Measurements from ENCODE around the gene ATP5MC2. TPM values are rescaled to one million over a fixed set of nuclear protein-coding genes. Genes with fewer than 3 reads are reported as not detected.

The ATP5MC2 gene
- total and polyA plus RNA-seq, 9 of the 15 experiments (the other 6 are each of a cell fraction or from before 2014, with no cell fraction given), result 314 to 1,208 (median 468) TPM

- peak; percentile 80 for TF ChIP-seq SAP30 (IDR thresholded peaks at IDR 0.05; ENCODE audit: borderline replicate concordance, insufficient read depth, low read depth, low read length, poor library complexity, severe bottlenecking)
- TF ChIP-seq GABPB1 (CRISPR knock-in tag; IDR thresholded peaks at IDR 0.05), result peak; percentile 87
- TF ChIP-seq GABPA (tag; conservative IDR thresholded peaks at IDR 0.05; ENCODE audit: low read depth), result peak; percentile 62
- TF ChIP-seq NEUROD1 (IDR thresholded peaks at IDR 0.05; ENCODE audit: borderline replicate concordance, low read depth, low read length, partially characterized antibody), result peak; percentile 80
- no peak for TF ChIP-seq ZBTB34 (CRISPR knock-in tag; IDR thresholded peaks at IDR 0.05)
- TF ChIP-seq ZNF75A (CRISPR knock-in tag; IDR thresholded peaks at IDR 0.05), result 0 out of 2 replicates have a peak, but pooled peaks have one; percentile 7
- no peak for TF ChIP-seq KDM2B (CRISPR knock-in tag; IDR thresholded peaks at IDR 0.05)
- TF ChIP-seq CEBPB (tag; IDR thresholded peaks at IDR 0.05), result peak; percentile 100
- TF ChIP-seq, protein P1, sequence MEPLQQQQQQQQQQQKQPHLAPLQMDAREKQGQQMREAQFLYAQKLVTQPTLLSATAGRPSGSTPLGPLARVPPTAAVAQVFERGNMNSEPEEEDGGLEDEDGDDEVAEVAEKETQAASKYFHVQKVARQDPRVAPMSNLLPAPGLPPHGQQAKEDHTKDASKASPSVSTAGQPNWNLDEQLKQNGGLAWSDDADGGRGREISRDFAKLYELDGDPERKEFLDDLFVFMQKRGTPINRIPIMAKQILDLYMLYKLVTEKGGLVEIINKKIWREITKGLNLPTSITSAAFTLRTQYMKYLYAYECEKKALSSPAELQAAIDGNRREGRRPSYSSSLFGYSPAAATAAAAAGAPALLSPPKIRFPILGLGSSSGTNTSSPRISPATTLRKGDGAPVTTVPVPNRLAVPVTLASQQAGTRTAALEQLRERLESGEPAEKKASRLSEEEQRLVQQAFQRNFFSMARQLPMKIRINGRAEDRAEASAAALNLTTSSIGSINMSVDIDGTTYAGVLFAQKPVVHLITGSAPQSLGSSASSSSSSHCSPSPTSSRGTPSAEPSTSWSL (CRISPR knock-in tag; IDR thresholded peaks at IDR 0.05; ENCODE audit: borderline replicate concordance), result 0 out of 2 replicates have a peak, but pooled peaks have one; percentile 27
- no peak for TF ChIP-seq SMAD2 (IDR thresholded peaks at IDR 0.05; ENCODE audit: low read depth, low read length)
- TF ChIP-seq IRF1 (CRISPR knock-in tag; IDR thresholded peaks at IDR 0.05; ENCODE audit: borderline replicate concordance), result 0 out of 2 replicates have a peak, but pooled peaks have one; percentile 30
- peak; percentile 99 for TF ChIP-seq ZFX (CRISPR knock-in tag; IDR thresholded peaks at IDR 0.05)
- TF ChIP-seq SAFB2 (IDR thresholded peaks at IDR 0.05; ENCODE audit: borderline replicate concordance, low read depth, low read length, severe bottlenecking), result no peak
- peak; percentile 81 for TF ChIP-seq ZNF766 (CRISPR knock-in tag; conservative IDR thresholded peaks at IDR 0.05)
- TF ChIP-seq EHMT2 (IDR thresholded peaks at IDR 0.05), result peak; percentile 86
- TF ChIP-seq SRSF1 (IDR thresholded peaks at IDR 0.05; ENCODE audit: low read depth, low read length), result no peak
- 0 out of 2 replicates have a peak, but pooled peaks have one; percentile 21 for TF ChIP-seq NCOA1 (IDR thresholded peaks at IDR 0.05; ENCODE audit: low read depth)
- peak; percentile 89 for TF ChIP-seq SMARCA5 (IDR thresholded peaks at IDR 0.05)
- peak; percentile 43; the same call in 1 of the 2 replicates for TF ChIP-seq MECOM (CRISPR knock-in tag; IDR thresholded peaks at IDR 0.05)
- TF ChIP-seq, protein P2, sequence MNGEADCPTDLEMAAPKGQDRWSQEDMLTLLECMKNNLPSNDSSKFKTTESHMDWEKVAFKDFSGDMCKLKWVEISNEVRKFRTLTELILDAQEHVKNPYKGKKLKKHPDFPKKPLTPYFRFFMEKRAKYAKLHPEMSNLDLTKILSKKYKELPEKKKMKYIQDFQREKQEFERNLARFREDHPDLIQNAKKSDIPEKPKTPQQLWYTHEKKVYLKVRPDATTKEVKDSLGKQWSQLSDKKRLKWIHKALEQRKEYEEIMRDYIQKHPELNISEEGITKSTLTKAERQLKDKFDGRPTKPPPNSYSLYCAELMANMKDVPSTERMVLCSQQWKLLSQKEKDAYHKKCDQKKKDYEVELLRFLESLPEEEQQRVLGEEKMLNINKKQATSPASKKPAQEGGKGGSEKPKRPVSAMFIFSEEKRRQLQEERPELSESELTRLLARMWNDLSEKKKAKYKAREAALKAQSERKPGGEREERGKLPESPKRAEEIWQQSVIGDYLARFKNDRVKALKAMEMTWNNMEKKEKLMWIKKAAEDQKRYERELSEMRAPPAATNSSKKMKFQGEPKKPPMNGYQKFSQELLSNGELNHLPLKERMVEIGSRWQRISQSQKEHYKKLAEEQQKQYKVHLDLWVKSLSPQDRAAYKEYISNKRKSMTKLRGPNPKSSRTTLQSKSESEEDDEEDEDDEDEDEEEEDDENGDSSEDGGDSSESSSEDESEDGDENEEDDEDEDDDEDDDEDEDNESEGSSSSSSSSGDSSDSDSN (IDR thresholded peaks at IDR 0.05; ENCODE audit: borderline replicate concordance in 1 of 2, low read depth in 2 of 2, low read length in 2 of 2), result peak in 1 of 2 experiments; percentile 67; a peak in 1 of 4 replicates
- TF ChIP-seq FOXK1 (CRISPR knock-in tag; IDR thresholded peaks at IDR 0.05; ENCODE audit: borderline replicate concordance), result peak; percentile 71; the same call in 1 of the 2 replicates
Measured at GRCh38 chr12:53675701-53676607, at the start of gene ATP5MC2 (continued).

Data from K562 (cell line).